ENCODE results near the gene SGMS1.
A peak's percentile ranks its signal among the peaks of the same experiment; 100 is the strongest.

DNA sequence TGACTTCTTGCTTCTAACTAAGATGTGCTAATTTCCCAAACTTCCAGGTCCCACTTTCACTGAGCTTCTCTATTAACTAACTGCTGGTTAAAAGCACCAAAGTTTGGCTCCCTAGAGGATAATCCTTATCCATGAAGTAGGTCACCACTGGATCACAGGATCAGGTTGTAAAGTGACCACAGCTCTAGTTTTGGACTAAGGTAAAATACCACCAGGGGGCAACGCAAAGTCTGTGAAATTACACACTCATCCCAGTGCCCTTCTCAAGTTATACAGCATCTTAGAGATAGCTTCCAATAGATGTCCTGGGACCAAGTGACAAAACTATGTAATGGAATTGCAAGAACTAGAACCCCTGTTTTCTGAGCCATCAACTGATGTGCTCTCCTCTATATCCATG lies 256.0 kb downstream of the SGMS1 start:
- TF ChIP-seq, protein P1, sequence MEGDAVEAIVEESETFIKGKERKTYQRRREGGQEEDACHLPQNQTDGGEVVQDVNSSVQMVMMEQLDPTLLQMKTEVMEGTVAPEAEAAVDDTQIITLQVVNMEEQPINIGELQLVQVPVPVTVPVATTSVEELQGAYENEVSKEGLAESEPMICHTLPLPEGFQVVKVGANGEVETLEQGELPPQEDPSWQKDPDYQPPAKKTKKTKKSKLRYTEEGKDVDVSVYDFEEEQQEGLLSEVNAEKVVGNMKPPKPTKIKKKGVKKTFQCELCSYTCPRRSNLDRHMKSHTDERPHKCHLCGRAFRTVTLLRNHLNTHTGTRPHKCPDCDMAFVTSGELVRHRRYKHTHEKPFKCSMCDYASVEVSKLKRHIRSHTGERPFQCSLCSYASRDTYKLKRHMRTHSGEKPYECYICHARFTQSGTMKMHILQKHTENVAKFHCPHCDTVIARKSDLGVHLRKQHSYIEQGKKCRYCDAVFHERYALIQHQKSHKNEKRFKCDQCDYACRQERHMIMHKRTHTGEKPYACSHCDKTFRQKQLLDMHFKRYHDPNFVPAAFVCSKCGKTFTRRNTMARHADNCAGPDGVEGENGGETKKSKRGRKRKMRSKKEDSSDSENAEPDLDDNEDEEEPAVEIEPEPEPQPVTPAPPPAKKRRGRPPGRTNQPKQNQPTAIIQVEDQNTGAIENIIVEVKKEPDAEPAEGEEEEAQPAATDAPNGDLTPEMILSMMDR (IDR thresholded peaks at IDR 0.05) = peak; percentile 37 to 58 (median 41)
- TF ChIP-seq POLR2A (IDR thresholded peaks at IDR 0.05) = no peak
